Measurements from ENCODE around the gene PGAP1. TPM values are rescaled to one million over a fixed set of nuclear protein-coding genes. Genes with fewer than 3 reads are reported as not detected.

The PGAP1 gene
- total RNA-seq, 1 experiment from 2014 or later: 15.7 TPM

- in situ Hi-C loops (cut with HindIII; ENCODE audit: low pct_unique_long_range_greater_than_20kb, low sequenced_read_pairs): no loop called here
- TF ChIP-seq POLR2AphosphoS5 (IDR thresholded peaks at IDR 0.05; ENCODE audit: low read depth, low read length) (no peak), REST (IDR thresholded peaks at IDR 0.05; ENCODE audit: insufficient read depth in 1 of 2, low read depth in 2 of 2, low read length in 1 of 2) (no peak), CTCF (IDR thresholded peaks at IDR 0.05) (no peak), TCF7L2 (IDR thresholded peaks at IDR 0.05; ENCODE audit: low read depth, low read length) (no peak), SIN3A (IDR thresholded peaks at IDR 0.05; ENCODE audit: borderline replicate concordance, insufficient read depth, low read depth, low read length) (no peak)
- Histone ChIP-seq H3K9me3 (ENCODE audit: control insufficient read depth, insufficient read depth, low read depth, low read length) (no peaks in the 10 kb centered on the region), H3K36me3 (ENCODE audit: control insufficient read depth, insufficient read depth, low read length) (peaks cover 10% of the 10 kb centered on the region), H3K4me3 (ENCODE audit: low read depth in 2 of 2, low read length in 2 of 2) (no peak overlapping the region), H3K27me3 (ENCODE audit: control insufficient read depth, insufficient read depth, low read length) (no peaks in the 10 kb centered on the region), H3K4me1 (ENCODE audit: control insufficient read depth, insufficient read depth, low read length) (no peaks in the 10 kb centered on the region), H3K27ac (ENCODE audit: low read length) (no peak overlapping the region)
- BruUV-seq (replicated peaks): no TSS peak
- ChIA-PET CTCF (no interaction called here), POLR2A (no interaction called here)
- intact Hi-C loops (cut with micrococcal nuclease; ENCODE audit: unreplicated experiment): no loop called here
- no peak for DNase-seq (ENCODE audit: low read depth, low spot score)
- no peak for ATAC-seq
Measured at GRCh38 chr2:196876364-196876763, 50.1 kb downstream of the PGAP1 start.

GRCh38 chr2:196875414-196875813, 51.1 kb downstream of the PGAP1 start:
- Histone ChIP-seq H3K27ac (ENCODE audit: low read length) (no peak overlapping the region), H3K4me3 (ENCODE audit: low read depth in 2 of 2, low read length in 2 of 2) (no peak overlapping the region), H3K27me3 (ENCODE audit: control insufficient read depth, insufficient read depth, low read length) (no peaks in the 10 kb centered on the region), H3K9me3 (ENCODE audit: control insufficient read depth, insufficient read depth, low read depth, low read length) (no peaks in the 10 kb centered on the region), H3K4me1 (ENCODE audit: control insufficient read depth, insufficient read depth, low read length) (no peaks in the 10 kb centered on the region), H3K36me3 (ENCODE audit: control insufficient read depth, insufficient read depth, low read length) (peaks cover 10% of the 10 kb centered on the region)
- in situ Hi-C loops (cut with HindIII; ENCODE audit: low pct_unique_long_range_greater_than_20kb, low sequenced_read_pairs): no loop called here
- ChIA-PET CTCF (no interaction called here), POLR2A (no interaction called here)
- BruUV-seq (replicated peaks): no TSS peak
- intact Hi-C loops (cut with micrococcal nuclease; ENCODE audit: unreplicated experiment): no loop called here
- DNase-seq (ENCODE audit: low read depth, low spot score): no peak
- no peak for ATAC-seq
- no peak for TF ChIP-seq REST (IDR thresholded peaks at IDR 0.05; ENCODE audit: insufficient read depth in 1 of 2, low read depth in 2 of 2, low read length in 1 of 2)
- TF ChIP-seq TCF7L2 (IDR thresholded peaks at IDR 0.05; ENCODE audit: low read depth, low read length): no peak
- TF ChIP-seq CTCF (IDR thresholded peaks at IDR 0.05): no peak
